ENCODE results near the gene SPATA6.

DNA sequence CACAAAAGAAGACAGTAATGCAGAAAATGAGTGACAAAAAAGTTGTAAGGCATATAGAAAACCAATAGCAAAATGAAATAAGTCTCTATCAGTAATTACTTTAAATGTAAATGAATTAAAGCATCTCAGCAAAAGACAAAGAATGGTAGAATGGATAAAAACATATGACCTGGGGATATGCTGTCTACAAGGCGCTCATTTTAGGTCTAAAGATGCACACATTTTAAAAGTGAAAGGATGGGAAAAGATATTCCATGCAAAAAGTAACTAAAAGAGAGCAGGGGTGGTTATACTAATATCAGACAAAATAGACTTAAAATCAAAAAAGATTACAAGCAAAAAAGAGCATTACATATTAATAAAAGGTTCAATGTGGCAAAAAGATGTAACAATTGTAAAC, 41.2 kb downstream of the SPATA6 start:
- TF ChIP-seq ISL1 (CRISPR knock-in tag; IDR thresholded peaks at IDR 0.05) = no peak
- TF ChIP-seq CSDC2 (CRISPR knock-in tag; IDR thresholded peaks at IDR 0.05) = no peak
- no peak for TF ChIP-seq OSR1 (CRISPR knock-in tag; IDR thresholded peaks at IDR 0.05)
- no peak for TF ChIP-seq ZFP3 (CRISPR knock-in tag; IDR thresholded peaks at IDR 0.05)

Measured in SK-N-SH treated with all-trans-retinoic acid at 6 μM for 48 hours (cell line).